Measurements from ENCODE around the gene SERPINE1. TPM values are rescaled to one million over a fixed set of nuclear protein-coding genes. Genes with fewer than 3 reads are reported as not detected.

SERPINE1 gene
- total and polyA plus RNA-seq, 2 experiments from 2014 or later, result 0.97 to 1.2 TPM

- TF ChIP-seq STAT1 (IDR thresholded peaks at IDR 0.05; ENCODE audit: unreplicated experiment), result no peak
- no peak for TF ChIP-seq JUNB (IDR thresholded peaks at IDR 0.05; ENCODE audit: unreplicated experiment)
- TF ChIP-seq ETS1 (IDR thresholded peaks at IDR 0.05), result no peak
- no peak for TF ChIP-seq ZNF462 (CRISPR knock-in tag; IDR thresholded peaks at IDR 0.05)
- no peak for TF ChIP-seq REST (IDR thresholded peaks at IDR 0.05; ENCODE audit: unreplicated experiment)
- no peak for TF ChIP-seq NANOG (IDR thresholded peaks at IDR 0.05; ENCODE audit: borderline replicate concordance)
- no peak for TF ChIP-seq CREB1 (CRISPR knock-in tag; IDR thresholded peaks at IDR 0.05; ENCODE audit: low read depth)
- TF ChIP-seq ZNF114 (CRISPR knock-in tag; IDR thresholded peaks at IDR 0.05), result no peak
- no peak for TF ChIP-seq POLR2AphosphoS5 (IDR thresholded peaks at IDR 0.05; ENCODE audit: low read depth)
- Mint-ChIP-seq H3K4me3 (no peak overlapping the region), H3K36me3 (ENCODE audit: low read depth) (no peaks in the 10 kb centered on the region), H3K4me1 (peaks cover 11% of the 10 kb centered on the region), H3K27me3 (ENCODE audit: insufficient read depth, low read depth, poor library complexity) (peaks cover 14% of the 10 kb centered on the region), H3K9me3 (no peaks in the 10 kb centered on the region), H3K27ac (no peak overlapping the region)
- ATAC-seq, result peak; percentile 36
- Histone ChIP-seq H3K27ac (ENCODE audit: low read depth) (no peak overlapping the region), H3K36me3 (ENCODE audit: insufficient read depth) (no peaks in the 10 kb centered on the region), H3K27me3 (ENCODE audit: insufficient read depth) (no peaks in the 10 kb centered on the region), H3K4me3 (no peak overlapping the region), H3K4me2 (no peak overlapping the region), H3F3A (replicated peaks; ENCODE audit: low read depth) (no peaks in the 10 kb centered on the region), H3K4me1 (ENCODE audit: insufficient read depth) (no peaks in the 10 kb centered on the region), H3K79me2 (replicated peaks; ENCODE audit: insufficient read depth) (no peaks in the 10 kb centered on the region), H2AFZ (peak overlapping the region; percentile 18; the same call in 1 of the 2 replicates), H4K20me1 (replicated peaks; ENCODE audit: insufficient read depth) (no peaks in the 10 kb centered on the region), H3K9me2 (ENCODE audit: insufficient read depth) (no peaks in the 10 kb centered on the region)
- no peak for DNase-seq (ENCODE audit: low spot score)
Measured at GRCh38 chr7:101108330-101108857, 18.5 kb upstream of the SERPINE1 start.

Data from GM23338 (cell line).